ENCODE results near the gene IRGC.

DNA sequence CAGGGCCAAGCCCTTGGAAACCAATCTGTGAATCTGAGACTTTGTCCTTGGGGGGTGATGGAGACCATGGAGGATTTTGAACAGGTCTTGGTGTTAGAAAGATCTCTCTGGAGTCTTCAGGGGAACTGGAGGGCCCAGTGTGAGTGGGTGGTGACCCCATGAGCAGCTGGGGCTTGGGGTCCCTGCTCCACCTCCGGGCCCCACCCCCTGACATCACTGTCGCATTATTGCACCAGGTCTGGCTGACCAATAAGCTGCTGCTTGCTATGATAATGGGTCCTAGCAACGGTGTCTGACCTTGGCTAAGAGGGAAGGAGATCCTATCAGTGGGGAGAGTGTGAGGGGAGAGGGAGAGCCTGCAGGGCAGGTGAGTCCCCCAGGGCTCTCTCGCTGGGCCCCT, at the start of gene IRGC:
- no peak for TF ChIP-seq POLR2A (IDR thresholded peaks at IDR 0.05)
- TF ChIP-seq, protein P1, sequence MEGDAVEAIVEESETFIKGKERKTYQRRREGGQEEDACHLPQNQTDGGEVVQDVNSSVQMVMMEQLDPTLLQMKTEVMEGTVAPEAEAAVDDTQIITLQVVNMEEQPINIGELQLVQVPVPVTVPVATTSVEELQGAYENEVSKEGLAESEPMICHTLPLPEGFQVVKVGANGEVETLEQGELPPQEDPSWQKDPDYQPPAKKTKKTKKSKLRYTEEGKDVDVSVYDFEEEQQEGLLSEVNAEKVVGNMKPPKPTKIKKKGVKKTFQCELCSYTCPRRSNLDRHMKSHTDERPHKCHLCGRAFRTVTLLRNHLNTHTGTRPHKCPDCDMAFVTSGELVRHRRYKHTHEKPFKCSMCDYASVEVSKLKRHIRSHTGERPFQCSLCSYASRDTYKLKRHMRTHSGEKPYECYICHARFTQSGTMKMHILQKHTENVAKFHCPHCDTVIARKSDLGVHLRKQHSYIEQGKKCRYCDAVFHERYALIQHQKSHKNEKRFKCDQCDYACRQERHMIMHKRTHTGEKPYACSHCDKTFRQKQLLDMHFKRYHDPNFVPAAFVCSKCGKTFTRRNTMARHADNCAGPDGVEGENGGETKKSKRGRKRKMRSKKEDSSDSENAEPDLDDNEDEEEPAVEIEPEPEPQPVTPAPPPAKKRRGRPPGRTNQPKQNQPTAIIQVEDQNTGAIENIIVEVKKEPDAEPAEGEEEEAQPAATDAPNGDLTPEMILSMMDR (IDR thresholded peaks at IDR 0.05): no peak
